ENCODE measurements around the gene FOXB2.

- no peak for TF ChIP-seq POLR2A (IDR thresholded peaks at IDR 0.05)
- no peak for TF ChIP-seq CTCF (IDR thresholded peaks at IDR 0.05)
These were observed 44.3 kb downstream of the FOXB2 start for GRCh38 chr9:77063645-77064285.
